ENCODE results near the gene RPS6KA6. TPM values are rescaled to one million over a fixed set of nuclear protein-coding genes. Genes with fewer than 3 reads are reported as not detected.

The RPS6KA6 gene
- total RNA-seq, 5 donors from 2014 or later (not counting 1 experiment from before 2014, with no cell fraction given) = 0.13 to 0.45 (median 0.30) TPM; not detected in 1

DNA sequence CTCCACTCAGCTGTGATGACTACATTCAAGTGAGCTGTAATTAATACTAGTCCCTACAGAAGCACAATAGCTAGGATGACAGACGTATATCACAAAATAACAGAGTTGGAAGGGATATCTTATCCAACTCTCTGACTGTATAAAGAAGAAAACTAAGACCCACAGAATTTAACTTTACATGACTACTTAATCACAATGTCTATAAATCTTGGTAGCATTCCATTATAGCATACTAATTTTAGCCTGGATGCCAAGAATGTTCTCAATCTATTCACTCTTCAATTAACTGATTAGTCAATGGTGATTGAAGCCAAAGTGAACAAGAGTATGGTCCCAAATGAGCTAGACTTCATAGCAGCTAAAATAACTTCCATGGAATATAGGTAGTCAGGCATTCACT lies 31.2 kb downstream of the RPS6KA6 start:
- ChIA-PET CTCF (no interaction called here), POLR2A (no interaction called here)
- Mint-ChIP-seq H3K27ac (no peak overlapping the region), H3K4me3 (no peak overlapping the region), H3K27me3 (peaks cover 0 to 4% of the 10 kb centered on the region in 2 donors), H3K9me3 (no peaks in the 10 kb centered on the region), H3K36me3 (no peaks in the 10 kb centered on the region), H3K4me1 (no peaks in the 10 kb centered on the region)
- ATAC-seq (replicated peaks in 1 of 4) (no peak), DNase-seq (no peak)
- Histone ChIP-seq H3K27ac (ENCODE audit: low read length) (no peak overlapping the region), H3K4me1 (ENCODE audit: control insufficient read depth in 1 of 2, extremely low read depth in 1 of 2, insufficient read depth in 2 of 2, low read length in 2 of 2) (no peaks in the 10 kb centered on the region), H3K36me3 (ENCODE audit: control insufficient read depth in 2 of 2, extremely low read depth in 1 of 2, insufficient read depth in 1 of 2, low read length in 1 of 2) (no peaks in the 10 kb centered on the region), H3K4me3 (ENCODE audit: control insufficient read depth in 1 of 2, extremely low read depth in 1 of 2, low read length in 1 of 2) (no peak overlapping the region), H3K9me3 (no peaks in the 10 kb centered on the region), H3K27me3 (replicated peaks in 1 of 2; ENCODE audit: control insufficient read depth in 2 of 2, extremely low read depth in 1 of 2, insufficient read depth in 2 of 2, low read length in 1 of 2) (no peaks in the 10 kb centered on the region)
- no CpG with 5 or more reads among the region's 1 CpG for WGBS (ENCODE audit: insufficient coverage)

DNA sequence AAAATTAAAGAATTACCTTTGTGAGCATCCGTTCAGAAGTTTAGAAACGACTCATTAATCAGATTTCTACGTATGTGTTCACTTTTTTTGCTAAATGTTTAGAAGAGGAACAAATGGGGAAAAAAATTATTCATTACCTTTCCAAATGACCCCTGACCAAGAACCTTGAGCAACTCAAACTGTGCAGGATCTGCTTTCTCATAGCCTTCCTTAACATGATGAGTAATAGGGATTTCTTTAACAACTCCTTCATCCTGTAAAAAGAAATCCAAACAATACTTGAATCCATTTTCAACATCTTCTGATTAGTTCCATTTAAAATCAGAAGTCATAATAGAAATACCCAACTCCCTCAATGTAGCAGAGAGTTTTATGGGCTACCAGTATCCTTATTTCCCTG lies 32.1 kb downstream of the RPS6KA6 start:
- CTCF ChIA-PET = no interaction called here
- H3K36me3 ChIP-seq (ENCODE audit: control insufficient read depth in 2 of 2, extremely low read depth in 1 of 2, insufficient read depth in 1 of 2, low read length in 1 of 2) = no peaks in the 10 kb centered on the region
- H3K36me3 Mint-ChIP-seq = no peaks in the 10 kb centered on the region
- peaks cover 0 to 4% of the 10 kb centered on the region in 2 donors for H3K27me3 Mint-ChIP-seq
- H3K27me3 ChIP-seq (replicated peaks in 1 of 2; ENCODE audit: control insufficient read depth in 2 of 2, extremely low read depth in 1 of 2, insufficient read depth in 2 of 2, low read length in 1 of 2) = no peaks in the 10 kb centered on the region
- no peak overlapping the region for H3K27ac ChIP-seq (ENCODE audit: low read length)
- H3K4me1 Mint-ChIP-seq = no peaks in the 10 kb centered on the region
- DNase-seq (no peak), ATAC-seq (replicated peaks in 1 of 4) (no peak)
- H3K27ac Mint-ChIP-seq = no peak overlapping the region
- POLR2A ChIA-PET = interaction anchor here in 1 of 2 donors (0.5 kb wide), 1 partner anchor 208 kb away, joined by 3 read pairs; no protein-coding TSS in a partner anchor
- no CpG with 5 or more reads among the region's 3 CpGs for WGBS (ENCODE audit: insufficient coverage)
- no peaks in the 10 kb centered on the region for H3K9me3 Mint-ChIP-seq
- H3K4me3 Mint-ChIP-seq = no peak overlapping the region
- H3K4me1 ChIP-seq (ENCODE audit: control insufficient read depth in 1 of 2, extremely low read depth in 1 of 2, insufficient read depth in 2 of 2, low read length in 2 of 2) = no peaks in the 10 kb centered on the region
- H3K4me3 ChIP-seq (ENCODE audit: control insufficient read depth in 1 of 2, extremely low read depth in 1 of 2, low read length in 1 of 2) = no peak overlapping the region
- no peaks in the 10 kb centered on the region for H3K9me3 ChIP-seq

DNA sequence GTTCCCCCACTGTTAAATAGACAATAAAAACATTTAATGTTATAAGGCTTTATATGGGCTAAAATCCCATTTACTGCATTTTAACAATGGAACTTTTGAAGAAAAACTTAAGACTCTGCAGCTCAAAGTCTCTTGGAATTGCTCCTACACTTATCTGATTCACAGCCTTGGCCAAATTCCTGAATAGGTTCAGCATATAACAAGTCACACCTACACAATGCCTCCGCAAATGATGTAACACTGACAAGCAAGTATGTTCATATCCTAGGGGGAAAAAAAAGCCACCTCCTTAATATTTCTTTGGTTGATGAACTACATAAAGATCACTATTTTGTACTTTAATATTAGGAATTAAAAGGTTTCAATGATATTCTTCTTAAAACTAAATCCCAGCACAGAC lies 34.5 kb downstream of the RPS6KA6 start:
- H3K4me3 ChIP-seq (ENCODE audit: control insufficient read depth in 1 of 2, extremely low read depth in 1 of 2, low read length in 1 of 2) = no peak overlapping the region
- no peaks in the 10 kb centered on the region for H3K27me3 ChIP-seq (replicated peaks in 1 of 2; ENCODE audit: control insufficient read depth in 2 of 2, extremely low read depth in 1 of 2, insufficient read depth in 2 of 2, low read length in 1 of 2)
- Mint-ChIP-seq H3K27me3 (peaks cover 0 to 7% of the 10 kb centered on the region in 2 donors), H3K27ac (no peak overlapping the region), H3K36me3 (no peaks in the 10 kb centered on the region), H3K4me1 (no peaks in the 10 kb centered on the region), H3K9me3 (no peaks in the 10 kb centered on the region), H3K4me3 (no peak overlapping the region)
- no peak for DNase-seq
- ChIA-PET CTCF (no interaction called here), POLR2A (no interaction called here)
- H3K4me1 ChIP-seq (ENCODE audit: control insufficient read depth in 1 of 2, extremely low read depth in 1 of 2, insufficient read depth in 2 of 2, low read length in 2 of 2) = no peaks in the 10 kb centered on the region
- WGBS (ENCODE audit: insufficient coverage) = no CpG with 5 or more reads among the region's 1 CpG
- H3K36me3 ChIP-seq (ENCODE audit: control insufficient read depth in 2 of 2, extremely low read depth in 1 of 2, insufficient read depth in 1 of 2, low read length in 1 of 2) = no peaks in the 10 kb centered on the region
- no peak for ATAC-seq (replicated peaks in 1 of 4)
- no peaks in the 10 kb centered on the region for H3K9me3 ChIP-seq
- no peak overlapping the region for H3K27ac ChIP-seq (ENCODE audit: low read length)

DNA sequence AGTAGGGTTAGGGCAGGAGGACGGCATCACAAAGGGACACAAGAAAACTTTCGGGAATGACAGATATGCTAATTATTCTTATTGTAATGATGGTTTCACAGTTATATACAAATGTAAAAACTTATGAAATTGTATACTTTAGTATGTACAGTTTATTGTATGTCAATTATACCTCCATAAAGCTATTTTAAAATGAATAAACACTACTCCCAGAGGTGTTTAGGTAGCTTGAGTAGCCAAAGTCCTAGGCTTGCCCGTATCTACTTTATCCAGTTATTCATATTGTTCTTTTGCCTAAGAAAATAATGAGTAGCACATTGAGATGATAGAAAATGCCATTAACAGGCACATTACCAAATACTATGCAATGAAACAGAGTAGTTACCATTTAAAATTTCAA lies 43.0 kb downstream of the RPS6KA6 start:
- DNase-seq = no peak
- no peaks in the 10 kb centered on the region for H3K9me3 ChIP-seq
- ATAC-seq (replicated peaks in 1 of 4) = no peak
- H3K27ac Mint-ChIP-seq = no peak overlapping the region
- H3K4me3 ChIP-seq (ENCODE audit: control insufficient read depth in 1 of 2, extremely low read depth in 1 of 2, low read length in 1 of 2) = no peak overlapping the region
- H3K36me3 Mint-ChIP-seq = no peaks in the 10 kb centered on the region
- H3K4me1 ChIP-seq (ENCODE audit: control insufficient read depth in 1 of 2, extremely low read depth in 1 of 2, insufficient read depth in 2 of 2, low read length in 2 of 2) = no peaks in the 10 kb centered on the region
- no peaks in the 10 kb centered on the region for H3K36me3 ChIP-seq (ENCODE audit: control insufficient read depth in 2 of 2, extremely low read depth in 1 of 2, insufficient read depth in 1 of 2, low read length in 1 of 2)
- H3K9me3 Mint-ChIP-seq = no peaks in the 10 kb centered on the region
- no peak overlapping the region for H3K27ac ChIP-seq (ENCODE audit: low read length)
- no peaks in the 10 kb centered on the region for H3K4me1 Mint-ChIP-seq
- ChIA-PET POLR2A (no interaction called here), CTCF (no interaction called here)
- WGBS (ENCODE audit: insufficient coverage) = no CpG with 5 or more reads among the region's 3 CpGs
- H3K4me3 Mint-ChIP-seq = no peak overlapping the region
- H3K27me3 Mint-ChIP-seq = peaks cover 0 to 3% of the 10 kb centered on the region in 2 donors
- H3K27me3 ChIP-seq (replicated peaks in 1 of 2; ENCODE audit: control insufficient read depth in 2 of 2, extremely low read depth in 1 of 2, insufficient read depth in 2 of 2, low read length in 1 of 2) = no peaks in the 10 kb centered on the region

DNA sequence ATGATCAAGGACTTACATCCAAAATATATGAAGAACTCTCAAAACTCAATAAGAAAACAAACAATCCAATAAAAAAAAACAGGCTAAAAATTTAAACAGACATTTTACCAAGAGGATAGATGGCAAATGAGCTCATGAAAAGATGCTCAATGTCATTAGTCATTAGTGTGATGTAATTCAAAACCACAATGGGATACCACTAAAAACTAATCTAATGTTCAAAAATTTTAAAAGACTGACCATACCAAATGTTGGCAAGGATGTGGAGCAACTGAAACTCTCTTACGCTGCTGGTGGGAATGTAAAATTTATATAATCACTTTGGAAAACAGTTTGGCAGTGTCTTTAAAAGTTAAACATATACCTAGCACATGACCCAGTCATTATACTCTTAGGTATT lies 43.7 kb downstream of the RPS6KA6 start:
- Histone ChIP-seq H3K4me1 (ENCODE audit: control insufficient read depth in 1 of 2, extremely low read depth in 1 of 2, insufficient read depth in 2 of 2, low read length in 2 of 2) (no peaks in the 10 kb centered on the region), H3K4me3 (ENCODE audit: control insufficient read depth in 1 of 2, extremely low read depth in 1 of 2, low read length in 1 of 2) (no peak overlapping the region), H3K9me3 (no peaks in the 10 kb centered on the region), H3K27ac (ENCODE audit: low read length) (no peak overlapping the region), H3K27me3 (replicated peaks in 1 of 2; ENCODE audit: control insufficient read depth in 2 of 2, extremely low read depth in 1 of 2, insufficient read depth in 2 of 2, low read length in 1 of 2) (no peaks in the 10 kb centered on the region), H3K36me3 (ENCODE audit: control insufficient read depth in 2 of 2, extremely low read depth in 1 of 2, insufficient read depth in 1 of 2, low read length in 1 of 2) (no peaks in the 10 kb centered on the region)
- Mint-ChIP-seq H3K4me3 (no peak overlapping the region), H3K36me3 (no peaks in the 10 kb centered on the region), H3K9me3 (peaks cover 0 to 6% (median 0%) of the 10 kb centered on the region in 3 donors), H3K27ac (no peak overlapping the region), H3K27me3 (peaks cover 0 to 9% of the 10 kb centered on the region in 2 donors), H3K4me1 (no peaks in the 10 kb centered on the region)
- ATAC-seq (replicated peaks in 1 of 4) = no peak
- no CpG with 5 or more reads among the region's 1 CpG for WGBS (ENCODE audit: insufficient coverage)
- no peak for DNase-seq
- ChIA-PET CTCF (no interaction called here), POLR2A (no interaction called here)

DNA sequence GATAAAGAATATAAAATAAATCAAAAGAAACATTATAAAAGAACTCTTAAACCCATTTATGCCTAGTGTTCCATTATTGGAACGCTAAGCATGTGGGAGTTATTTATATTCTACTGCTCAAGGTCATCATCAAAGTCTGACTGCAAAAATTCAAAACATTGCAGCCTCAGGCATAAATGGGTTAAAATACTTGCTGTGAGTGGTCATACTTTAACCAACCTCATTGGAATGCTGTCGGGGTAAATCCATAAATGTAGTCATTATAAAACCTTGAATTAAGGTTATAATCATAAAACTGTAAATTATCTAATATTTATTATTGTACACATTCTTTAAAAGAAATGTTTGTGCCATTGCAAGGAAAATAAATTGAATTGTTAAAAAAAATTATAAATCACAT lies 55.0 kb downstream of the RPS6KA6 start:
- no peak for ATAC-seq (replicated peaks in 1 of 4)
- no peaks in the 10 kb centered on the region for H3K9me3 Mint-ChIP-seq
- no peaks in the 10 kb centered on the region for H3K4me1 Mint-ChIP-seq
- Histone ChIP-seq H3K36me3 (ENCODE audit: control insufficient read depth in 2 of 2, extremely low read depth in 1 of 2, insufficient read depth in 1 of 2, low read length in 1 of 2) (no peaks in the 10 kb centered on the region), H3K27ac (ENCODE audit: low read length) (no peak overlapping the region), H3K4me3 (ENCODE audit: control insufficient read depth in 1 of 2, extremely low read depth in 1 of 2, low read length in 1 of 2) (no peak overlapping the region), H3K27me3 (replicated peaks in 1 of 2; ENCODE audit: control insufficient read depth in 2 of 2, extremely low read depth in 1 of 2, insufficient read depth in 2 of 2, low read length in 1 of 2) (no peaks in the 10 kb centered on the region), H3K4me1 (ENCODE audit: control insufficient read depth in 1 of 2, extremely low read depth in 1 of 2, insufficient read depth in 2 of 2, low read length in 2 of 2) (no peaks in the 10 kb centered on the region), H3K9me3 (no peaks in the 10 kb centered on the region)
- no peaks in the 10 kb centered on the region for H3K36me3 Mint-ChIP-seq
- ChIA-PET POLR2A (no interaction called here), CTCF (no interaction called here)
- H3K27ac Mint-ChIP-seq = no peak overlapping the region
- no CpG with 5 or more reads among the region's 2 CpGs for WGBS (ENCODE audit: insufficient coverage)
- H3K27me3 Mint-ChIP-seq = peaks cover 0 to 4% of the 10 kb centered on the region in 2 donors
- DNase-seq = no peak
- H3K4me3 Mint-ChIP-seq = no peak overlapping the region

DNA sequence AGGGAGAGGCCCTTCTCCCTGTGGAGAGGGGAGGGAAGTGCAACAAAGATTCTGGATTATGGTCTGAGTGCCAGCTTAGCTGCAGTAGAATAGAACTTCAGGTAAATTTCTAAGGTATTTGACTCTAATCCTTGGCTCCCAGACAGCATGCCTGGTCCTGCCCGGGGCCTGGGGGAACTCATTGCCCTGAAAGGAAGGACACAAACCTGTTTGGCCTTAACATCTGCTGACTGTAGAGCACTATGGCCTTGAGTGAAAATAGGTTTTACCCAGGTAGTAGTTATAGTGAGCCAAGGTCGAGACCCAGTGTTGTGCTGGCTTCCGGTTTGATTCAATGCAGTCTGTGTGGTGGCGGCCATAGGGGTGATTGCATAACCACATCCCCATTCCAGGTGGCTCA lies 64.4 kb downstream of the RPS6KA6 start:
- H3K27ac Mint-ChIP-seq = no peak overlapping the region
- ATAC-seq (replicated peaks in 1 of 4) = no peak
- H3K4me1 ChIP-seq (ENCODE audit: control insufficient read depth in 1 of 2, extremely low read depth in 1 of 2, insufficient read depth in 2 of 2, low read length in 2 of 2) = no peaks in the 10 kb centered on the region
- H3K36me3 ChIP-seq (ENCODE audit: control insufficient read depth in 2 of 2, extremely low read depth in 1 of 2, insufficient read depth in 1 of 2, low read length in 1 of 2) = no peaks in the 10 kb centered on the region
- no peak for DNase-seq
- H3K27ac ChIP-seq (ENCODE audit: low read length) = no peak overlapping the region
- no peaks in the 10 kb centered on the region for H3K4me1 Mint-ChIP-seq
- CTCF ChIA-PET = no interaction called here
- 100% methylated on average over 1 of the region's 4 CpGs for WGBS (ENCODE audit: insufficient coverage)
- H3K27me3 ChIP-seq (replicated peaks in 1 of 2; ENCODE audit: control insufficient read depth in 2 of 2, extremely low read depth in 1 of 2, insufficient read depth in 2 of 2, low read length in 1 of 2) = no peaks in the 10 kb centered on the region
- POLR2A ChIA-PET = no interaction called here
- H3K4me3 Mint-ChIP-seq = no peak overlapping the region
- peaks cover 0 to 4% (median 0%) of the 10 kb centered on the region in 3 donors for H3K9me3 Mint-ChIP-seq
- H3K27me3 Mint-ChIP-seq = peaks cover 0 to 3% of the 10 kb centered on the region in 2 donors
- no peaks in the 10 kb centered on the region for H3K36me3 Mint-ChIP-seq
- H3K9me3 ChIP-seq = no peaks in the 10 kb centered on the region
- no peak overlapping the region for H3K4me3 ChIP-seq (ENCODE audit: control insufficient read depth in 1 of 2, extremely low read depth in 1 of 2, low read length in 1 of 2)
